ENCODE results near the gene DNAJC22.

DNA sequence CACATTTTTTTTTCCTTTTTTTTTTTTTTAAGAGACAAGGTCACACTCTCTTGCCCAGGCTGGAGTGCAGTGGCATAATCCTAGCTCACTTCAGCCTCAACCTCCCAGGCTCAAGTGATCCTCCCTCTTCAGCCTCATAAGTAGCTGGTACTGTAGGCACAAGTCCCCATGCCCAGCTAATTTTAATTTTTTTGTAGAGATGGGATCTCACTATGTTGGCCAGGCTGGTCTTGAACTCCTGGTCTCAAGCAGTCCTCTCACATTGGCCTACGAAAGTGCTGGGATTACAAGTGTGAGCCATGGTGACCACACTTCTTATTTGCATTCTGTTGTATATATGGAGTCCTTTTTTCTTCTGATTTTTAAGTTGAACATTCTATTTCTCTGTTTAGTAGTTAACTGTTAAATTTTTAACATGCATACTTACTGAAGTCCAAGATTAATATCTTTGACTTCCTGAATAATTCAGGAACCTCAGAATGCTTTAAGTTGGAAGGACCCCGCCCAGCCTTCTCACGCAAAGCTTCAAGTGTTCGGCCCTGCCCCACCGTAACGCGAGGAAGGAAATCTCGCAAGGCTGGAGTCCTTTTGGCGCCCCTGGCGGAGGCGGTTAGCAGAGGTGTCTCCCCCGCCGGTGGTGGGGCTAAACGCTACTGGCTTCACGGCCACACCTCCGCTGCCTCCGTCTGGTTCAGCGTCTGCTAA, 42.1 kb downstream of the DNAJC22 start:
- no peak for TF ChIP-seq EZH2 (IDR thresholded peaks at IDR 0.05; ENCODE audit: borderline replicate concordance)
- TF ChIP-seq, protein P1, sequence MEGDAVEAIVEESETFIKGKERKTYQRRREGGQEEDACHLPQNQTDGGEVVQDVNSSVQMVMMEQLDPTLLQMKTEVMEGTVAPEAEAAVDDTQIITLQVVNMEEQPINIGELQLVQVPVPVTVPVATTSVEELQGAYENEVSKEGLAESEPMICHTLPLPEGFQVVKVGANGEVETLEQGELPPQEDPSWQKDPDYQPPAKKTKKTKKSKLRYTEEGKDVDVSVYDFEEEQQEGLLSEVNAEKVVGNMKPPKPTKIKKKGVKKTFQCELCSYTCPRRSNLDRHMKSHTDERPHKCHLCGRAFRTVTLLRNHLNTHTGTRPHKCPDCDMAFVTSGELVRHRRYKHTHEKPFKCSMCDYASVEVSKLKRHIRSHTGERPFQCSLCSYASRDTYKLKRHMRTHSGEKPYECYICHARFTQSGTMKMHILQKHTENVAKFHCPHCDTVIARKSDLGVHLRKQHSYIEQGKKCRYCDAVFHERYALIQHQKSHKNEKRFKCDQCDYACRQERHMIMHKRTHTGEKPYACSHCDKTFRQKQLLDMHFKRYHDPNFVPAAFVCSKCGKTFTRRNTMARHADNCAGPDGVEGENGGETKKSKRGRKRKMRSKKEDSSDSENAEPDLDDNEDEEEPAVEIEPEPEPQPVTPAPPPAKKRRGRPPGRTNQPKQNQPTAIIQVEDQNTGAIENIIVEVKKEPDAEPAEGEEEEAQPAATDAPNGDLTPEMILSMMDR (IDR thresholded peaks at IDR 0.05; ENCODE audit: poor library complexity), result no peak
